ENCODE measurements around the gene CAMSAP3.

GRCh38 chr19:7589822-7590221 lies 5.8 kb upstream of the CAMSAP3 start:
- TF ChIP-seq POLR2A (IDR thresholded peaks at IDR 0.05) (no peak), CTCF (IDR thresholded peaks at IDR 0.05) (no peak)
